Gastroesophageal sphincter (tissue), 3 donors: Measurements from ENCODE around the gene TMCO5A.

Experiments
- EP300 ChIP-seq: sonication (generic); formaldehyde crosslinking; IDR thresholded peaks from one replicate; pipeline ENCODE4 v1.6.1; 2017; ENCODE audit warnings: antibody characterized with exemption, mild to moderate bottlenecking
- POLR2A ChIP-seq, 2 donors: fragments of 450-650 bp; IDR thresholded peaks; one replicate each; pipeline ENCODE4 v1.6.1; 2017; ENCODE audit warnings: antibody characterized with exemption in 2 of 2, mild to moderate bottlenecking in 2 of 2, moderate library complexity in 1 of 2
- TF ChIP-seq, protein P1 (sequence below), 4 experiments: fragments of 200-600 bp in 2 of 4; fragments of 450-650 bp in 2 of 4; sonication (generic) in 1 of 4; IDR thresholded peaks; one replicate each; pipeline ENCODE4 v1.5.1; 2017 to 2019; ENCODE audit warnings: antibody characterized with exemption in 4 of 4, mild to moderate bottlenecking in 2 of 4, moderate library complexity in 2 of 4

DNA sequence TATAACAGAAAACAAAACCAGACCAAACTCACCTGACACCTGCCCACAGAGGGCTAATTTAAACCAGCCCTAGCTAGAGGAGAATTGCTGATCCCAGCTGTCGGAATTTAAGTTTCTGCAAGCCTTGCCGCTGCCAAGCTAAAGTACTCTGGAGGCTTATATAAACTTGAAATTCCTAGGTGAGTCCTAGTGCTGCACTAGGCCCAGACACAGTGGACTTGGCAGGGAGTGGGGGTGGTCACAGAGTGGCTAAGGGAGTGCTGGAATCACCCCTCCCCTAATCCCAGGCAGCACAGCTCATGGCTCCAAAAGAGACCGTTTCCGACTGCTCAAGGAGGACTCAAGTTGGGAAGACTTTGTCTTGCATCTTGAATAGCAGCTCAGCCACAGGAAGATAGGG lies 17.6 kb downstream of the TMCO5A start:
- TF ChIP-seq, protein P1, sequence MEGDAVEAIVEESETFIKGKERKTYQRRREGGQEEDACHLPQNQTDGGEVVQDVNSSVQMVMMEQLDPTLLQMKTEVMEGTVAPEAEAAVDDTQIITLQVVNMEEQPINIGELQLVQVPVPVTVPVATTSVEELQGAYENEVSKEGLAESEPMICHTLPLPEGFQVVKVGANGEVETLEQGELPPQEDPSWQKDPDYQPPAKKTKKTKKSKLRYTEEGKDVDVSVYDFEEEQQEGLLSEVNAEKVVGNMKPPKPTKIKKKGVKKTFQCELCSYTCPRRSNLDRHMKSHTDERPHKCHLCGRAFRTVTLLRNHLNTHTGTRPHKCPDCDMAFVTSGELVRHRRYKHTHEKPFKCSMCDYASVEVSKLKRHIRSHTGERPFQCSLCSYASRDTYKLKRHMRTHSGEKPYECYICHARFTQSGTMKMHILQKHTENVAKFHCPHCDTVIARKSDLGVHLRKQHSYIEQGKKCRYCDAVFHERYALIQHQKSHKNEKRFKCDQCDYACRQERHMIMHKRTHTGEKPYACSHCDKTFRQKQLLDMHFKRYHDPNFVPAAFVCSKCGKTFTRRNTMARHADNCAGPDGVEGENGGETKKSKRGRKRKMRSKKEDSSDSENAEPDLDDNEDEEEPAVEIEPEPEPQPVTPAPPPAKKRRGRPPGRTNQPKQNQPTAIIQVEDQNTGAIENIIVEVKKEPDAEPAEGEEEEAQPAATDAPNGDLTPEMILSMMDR (IDR thresholded peaks at IDR 0.05) = no peak
- TF ChIP-seq EP300 = no peak
- TF ChIP-seq POLR2A (IDR thresholded peaks at IDR 0.05) = no peak
